Adrenal gland (tissue), 5 donors: ENCODE data around the gene MACROH2A1.

Source experiments
- POLR2A ChIP-seq, 2 donors: fragments of 450-650 bp; IDR thresholded peaks; one replicate each; pipeline ENCODE4 v1.6.1; 2017; ENCODE audit warnings: antibody characterized with exemption in 2 of 2, mild to moderate bottlenecking in 2 of 2, moderate library complexity in 1 of 2
- TF ChIP-seq, protein P1 (sequence below), 6 experiments: fragments of 450-650 bp in 4 of 6; fragments of 200-600 bp in 2 of 6; sonication (generic) in 1 of 6; IDR thresholded peaks; 1 replicate in 5 of 6; 2 replicates in 1 of 6; pipeline versions ENCODE4 v1.5.1 to v1.8.0; 2016 to 2021; ENCODE audit warnings: antibody characterized with exemption in 6 of 6, mild to moderate bottlenecking in 2 of 6, moderate library complexity in 1 of 6
- donor health status: DM: no; HTN: no; CAD: no.

DNA sequence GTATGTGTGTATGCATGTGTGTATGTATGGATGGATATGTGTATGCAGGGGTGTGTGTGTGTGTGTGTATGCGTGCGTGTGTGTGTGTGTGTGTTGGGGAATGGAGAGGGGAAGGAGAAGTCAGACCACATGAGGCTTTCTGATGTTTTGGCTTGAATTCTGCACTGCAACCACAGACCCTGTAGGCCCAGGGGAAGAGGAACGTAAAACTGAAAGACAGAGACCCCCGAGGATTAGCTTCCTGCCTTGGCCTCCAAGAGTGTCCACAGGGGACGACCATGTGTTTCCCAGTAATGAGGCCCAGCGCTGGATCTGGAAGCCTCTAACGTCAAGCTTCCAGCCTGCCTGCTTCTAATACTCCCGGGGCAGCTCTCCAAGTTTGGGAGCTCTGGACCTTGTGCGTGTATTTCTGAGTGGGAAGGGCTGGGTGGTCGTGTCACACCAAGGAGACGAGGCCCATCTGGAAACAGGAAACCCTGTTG lies 42.4 kb upstream of the MACROH2A1 start:
- TF ChIP-seq, protein P1, sequence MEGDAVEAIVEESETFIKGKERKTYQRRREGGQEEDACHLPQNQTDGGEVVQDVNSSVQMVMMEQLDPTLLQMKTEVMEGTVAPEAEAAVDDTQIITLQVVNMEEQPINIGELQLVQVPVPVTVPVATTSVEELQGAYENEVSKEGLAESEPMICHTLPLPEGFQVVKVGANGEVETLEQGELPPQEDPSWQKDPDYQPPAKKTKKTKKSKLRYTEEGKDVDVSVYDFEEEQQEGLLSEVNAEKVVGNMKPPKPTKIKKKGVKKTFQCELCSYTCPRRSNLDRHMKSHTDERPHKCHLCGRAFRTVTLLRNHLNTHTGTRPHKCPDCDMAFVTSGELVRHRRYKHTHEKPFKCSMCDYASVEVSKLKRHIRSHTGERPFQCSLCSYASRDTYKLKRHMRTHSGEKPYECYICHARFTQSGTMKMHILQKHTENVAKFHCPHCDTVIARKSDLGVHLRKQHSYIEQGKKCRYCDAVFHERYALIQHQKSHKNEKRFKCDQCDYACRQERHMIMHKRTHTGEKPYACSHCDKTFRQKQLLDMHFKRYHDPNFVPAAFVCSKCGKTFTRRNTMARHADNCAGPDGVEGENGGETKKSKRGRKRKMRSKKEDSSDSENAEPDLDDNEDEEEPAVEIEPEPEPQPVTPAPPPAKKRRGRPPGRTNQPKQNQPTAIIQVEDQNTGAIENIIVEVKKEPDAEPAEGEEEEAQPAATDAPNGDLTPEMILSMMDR (IDR thresholded peaks at IDR 0.05): no peak
- no peak for TF ChIP-seq POLR2A (IDR thresholded peaks at IDR 0.05)
